Neural progenitor cell (in vitro differentiated cells): ENCODE measurements around the gene SEZ6L. TPM values are rescaled to one million over a fixed set of nuclear protein-coding genes. Genes with fewer than 3 reads are reported as not detected.

Experiments used
- DNase-seq: peaks from one replicate; pipeline ENCODE4 v3.0.0-alpha.2; 2016; ENCODE audit warnings: low spot score
- H2AFZ ChIP-seq: fragments of 200-600 bp; sonication (generic); replicated peaks from 2 replicates; pipeline ENCODE4 v1.6.1; 2016; ENCODE audit warnings: antibody characterized with exemption
- H3F3A ChIP-seq: fragments of 200-600 bp; sonication (generic); 2 replicates; pipeline ENCODE4 v1.6.1; 2016; ENCODE audit warnings: antibody characterized with exemption, low read depth
- H3K27ac ChIP-seq: fragments of 200-600 bp; sonication (generic); 2 replicates; pipeline ENCODE4 v1.5.1; 2016; ENCODE audit warnings: mild to moderate bottlenecking
- H3K27me3 ChIP-seq: fragments of 200-600 bp; sonication (generic); 2 replicates; pipeline ENCODE4 v1.6.1; 2016; ENCODE audit warnings: mild to moderate bottlenecking, moderate library complexity
- H3K36me3 ChIP-seq: fragments of 200-600 bp; sonication (generic); 2 replicates; pipeline ENCODE4 v1.5.1; 2016
- H3K4me1 ChIP-seq: fragments of 200-600 bp; sonication (generic); 2 replicates; pipeline ENCODE4 v1.6.1; 2016; ENCODE audit warnings: mixed run types
- H3K4me2 ChIP-seq: fragments of 200-600 bp; sonication (generic); 2 replicates; pipeline ENCODE4 v1.6.1; 2016
- H3K4me3 ChIP-seq: fragments of 200-600 bp; sonication (generic); 2 replicates; pipeline ENCODE4 v1.5.1; 2016
- H3K79me2 ChIP-seq: fragments of 200-600 bp; sonication (generic); 2 replicates; pipeline ENCODE4 v1.6.1; 2016; ENCODE audit warnings: low read depth
- H3K9ac ChIP-seq: fragments of 200-600 bp; sonication (generic); 2 replicates; pipeline ENCODE4 v1.6.1; 2016
- H3K9me3 ChIP-seq: fragments of 200-600 bp; sonication (generic); 2 replicates; pipeline ENCODE4 v1.5.1; 2016; ENCODE audit warnings: low read depth
- H4K20me1 ChIP-seq: fragments of 200-600 bp; sonication (generic); 2 replicates; pipeline ENCODE4 v1.6.1; 2016; ENCODE audit warnings: low read depth
- H3K27ac Mint-ChIP-seq: 3 replicates; pipeline ENCODE4 v1.8.0; 2021; ENCODE audit warnings: mixed read lengths
- H3K27me3 Mint-ChIP-seq: 2 replicates; pipeline ENCODE4 v1.8.0; 2022; ENCODE audit warnings: low read depth, mild to moderate bottlenecking, inconsistent platforms, moderate library complexity, mixed read lengths; ENCODE audit not compliant: insufficient read depth
- H3K36me3 Mint-ChIP-seq: 3 replicates; pipeline ENCODE4 v1.8.0; 2021; ENCODE audit warnings: mixed read lengths
- H3K4me1 Mint-ChIP-seq: 3 replicates; pipeline ENCODE4 v1.8.0; 2021; ENCODE audit warnings: mixed read lengths
- H3K4me3 Mint-ChIP-seq: 3 replicates; pipeline ENCODE4 v1.8.0; 2021; ENCODE audit warnings: mild to moderate bottlenecking, moderate library complexity, mixed read lengths
- H3K9me3 Mint-ChIP-seq: 3 replicates; pipeline ENCODE4 v1.8.0; 2020; ENCODE audit warnings: mixed read lengths
- CTCF ChIP-seq: fragments of 200-600 bp; sonication (generic); IDR thresholded peaks from 2 replicates; pipeline ENCODE4 v1.5.1; 2017; ENCODE audit warnings: antibody characterized with exemption, mild to moderate bottlenecking
- EZH2 ChIP-seq: fragments of 200-600 bp; sonication (generic); IDR thresholded peaks from 2 replicates; pipeline ENCODE4 v1.6.1; 2017; ENCODE audit warnings: antibody characterized with exemption, mild to moderate bottlenecking, moderate library complexity
- EZH2phosphoT487 ChIP-seq: fragments of 200-600 bp; sonication (generic); IDR thresholded peaks from 2 replicates; pipeline ENCODE4 v1.6.1; 2017; ENCODE audit warnings: antibody characterized with exemption
- total RNA-seq: library from RNA; depleted of rRNA; stranded (reverse); fragments of >200 nt; gene quantifications from 2 replicates; pipeline ENCODE4 v1.2.3, GENCODE V29; 2015; ENCODE audit warnings: low replicate concordance

Gene SEZ6L
- total RNA-seq, 1 donor from 2014 or later, result 0.22 TPM

- H3K79me2 ChIP-seq, result no peaks in the 10 kb centered on the region
- no peaks in the 10 kb centered on the region for H3K9me3 ChIP-seq
- H4K20me1 ChIP-seq, result no peaks in the 10 kb centered on the region
- Mint-ChIP-seq H3K9me3 (no peaks in the 10 kb centered on the region), H3K27ac (no peak overlapping the region), H3K4me1 (peaks cover 11% of the 10 kb centered on the region), H3K36me3 (no peaks in the 10 kb centered on the region), H3K27me3 (peaks cover 12% of the 10 kb centered on the region), H3K4me3 (no peak overlapping the region)
- H3K27me3 ChIP-seq, result peaks cover 42% of the 10 kb centered on the region
- no peak overlapping the region for H3K4me3 ChIP-seq
- H3K36me3 ChIP-seq, result no peaks in the 10 kb centered on the region
- H3K9ac ChIP-seq, result no peak overlapping the region
- H3K4me1 ChIP-seq, result no peaks in the 10 kb centered on the region
- H3F3A ChIP-seq, result no peaks in the 10 kb centered on the region
- no peak overlapping the region for H3K4me2 ChIP-seq
- DNase-seq, result no peak
- no peak overlapping the region for H2AFZ ChIP-seq
- no peak overlapping the region for H3K27ac ChIP-seq
- no peak for TF ChIP-seq EZH2
- TF ChIP-seq CTCF, result no peak
- no peak for TF ChIP-seq EZH2phosphoT487
Measured at GRCh38 chr22:26202280-26202924, 33.1 kb downstream of the SEZ6L start.

- peaks cover 10% of the 10 kb centered on the region for H3K27me3 Mint-ChIP-seq
- H3K36me3 ChIP-seq, result no peaks in the 10 kb centered on the region
- no peak overlapping the region for H3K9ac ChIP-seq
- H3K4me1 Mint-ChIP-seq, result peaks cover 17% of the 10 kb centered on the region
- TF ChIP-seq EZH2phosphoT487, result no peak
- no peak for TF ChIP-seq CTCF
- no peak for TF ChIP-seq EZH2
- H3K27ac ChIP-seq, result no peak overlapping the region
- no peaks in the 10 kb centered on the region for H3K36me3 Mint-ChIP-seq
- H3K4me1 ChIP-seq, result no peaks in the 10 kb centered on the region
- peaks cover 4% of the 10 kb centered on the region for H3K9me3 Mint-ChIP-seq
- H3K79me2 ChIP-seq, result no peaks in the 10 kb centered on the region
- no peaks in the 10 kb centered on the region for H3F3A ChIP-seq
- no peak overlapping the region for H3K4me2 ChIP-seq
- DNase-seq, result no peak
- no peak overlapping the region for H3K27ac Mint-ChIP-seq
- H3K4me3 Mint-ChIP-seq, result no peak overlapping the region
- H3K9me3 ChIP-seq, result no peaks in the 10 kb centered on the region
- peaks cover 42% of the 10 kb centered on the region for H3K27me3 ChIP-seq
- H3K4me3 ChIP-seq, result no peak overlapping the region
- H2AFZ ChIP-seq, result no peak overlapping the region
- no peaks in the 10 kb centered on the region for H4K20me1 ChIP-seq
Measured at GRCh38 chr22:26205494-26205893, 36.2 kb downstream of the SEZ6L start.

- no peaks in the 10 kb centered on the region for H3K79me2 ChIP-seq
- peaks cover 4% of the 10 kb centered on the region for H3K27me3 Mint-ChIP-seq
- no peak for DNase-seq
- no peak overlapping the region for H3K4me2 ChIP-seq
- H3K36me3 ChIP-seq, result no peaks in the 10 kb centered on the region
- no peak overlapping the region for H3K4me3 Mint-ChIP-seq
- peaks cover 27% of the 10 kb centered on the region for H3K4me1 Mint-ChIP-seq
- no peak for TF ChIP-seq EZH2phosphoT487
- TF ChIP-seq CTCF, result no peak
- TF ChIP-seq EZH2, result no peak
- no peak overlapping the region for H3K9ac ChIP-seq
- H4K20me1 ChIP-seq, result no peaks in the 10 kb centered on the region
- no peak overlapping the region for H3K27ac ChIP-seq
- H3K27me3 ChIP-seq, result peaks cover 38% of the 10 kb centered on the region
- no peaks in the 10 kb centered on the region for H3F3A ChIP-seq
- no peak overlapping the region for H2AFZ ChIP-seq
- H3K36me3 Mint-ChIP-seq, result no peaks in the 10 kb centered on the region
- peak overlapping the region; percentile 58 for H3K27ac Mint-ChIP-seq
- peaks cover 4% of the 10 kb centered on the region for H3K9me3 Mint-ChIP-seq
- no peak overlapping the region for H3K4me3 ChIP-seq
- H3K4me1 ChIP-seq, result peaks cover under 1% of the 10 kb centered on the region
- H3K9me3 ChIP-seq, result no peaks in the 10 kb centered on the region
Measured at GRCh38 chr22:26210334-26210733, 41.1 kb downstream of the SEZ6L start.
